NCI-H524 (cell line): Measurements from ENCODE around the gene TGM5.
"Not testable (repeated sequence)": the region's sequence is repeated elsewhere in the genome, so short reads cannot be mapped to it uniquely, and the experiment has no call there.

Experiments
- DNase-seq, 2 experiments: peaks; one replicate each; lab custom pipeline; 2025; lab: John Stamatoyannopoulos, UW

TGM5 gene

DNA sequence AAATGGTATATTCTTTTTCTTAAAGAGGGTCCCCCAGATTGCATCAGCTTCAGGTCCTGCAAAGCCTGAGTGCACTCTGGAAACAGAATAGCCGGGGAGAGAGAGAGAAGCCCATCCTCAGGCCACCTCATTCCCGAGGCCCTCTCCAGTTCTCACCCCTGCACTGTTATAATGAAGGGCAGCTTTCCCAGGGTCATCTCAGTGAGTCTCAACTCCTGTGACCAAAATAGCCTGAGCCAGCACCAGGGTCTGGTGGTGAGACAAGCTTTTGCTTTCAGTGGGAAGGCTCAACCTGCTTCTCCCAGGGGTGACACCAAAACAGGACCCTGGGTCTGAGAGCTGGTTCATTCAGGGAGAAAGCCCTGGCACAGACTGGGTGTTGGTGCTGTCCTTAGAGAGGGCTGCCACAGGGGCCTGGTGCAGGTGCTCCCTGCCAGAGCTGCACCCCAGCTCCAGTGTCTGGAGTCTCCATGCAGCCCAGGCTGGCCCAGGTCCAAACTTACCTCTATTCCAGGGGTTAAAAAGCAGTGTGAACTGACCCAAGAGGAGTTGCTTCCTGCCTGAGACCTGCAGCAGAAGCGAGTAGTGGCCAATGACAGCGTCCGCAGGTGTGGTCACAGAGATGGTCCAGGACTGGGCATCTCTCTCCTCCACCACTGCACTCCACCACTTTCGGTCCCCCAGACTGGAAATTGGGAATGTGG, 52.0 kb downstream of the TGM5 start:
- no peak for DNase-seq

DNA sequence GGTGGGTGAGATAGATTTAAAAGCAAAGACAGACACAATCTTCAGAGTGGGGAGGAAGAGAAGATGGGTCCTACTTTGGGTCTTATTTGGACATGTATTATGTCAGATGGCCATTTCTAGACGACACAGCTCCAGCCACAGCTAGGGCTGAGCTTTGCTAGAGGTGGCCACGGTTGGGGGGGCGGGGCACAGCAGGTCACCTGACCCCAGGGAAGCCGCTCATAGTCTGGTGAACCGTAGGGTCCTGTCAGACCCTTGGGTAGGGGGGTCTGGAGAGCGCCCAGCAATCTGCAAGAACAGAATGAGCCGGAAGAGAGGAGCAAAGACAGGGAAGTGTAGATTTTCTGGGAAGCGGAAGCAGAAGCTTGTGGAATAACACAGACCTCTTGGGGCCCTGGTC, 52.6 kb downstream of the TGM5 start:
- DNase-seq, result no peak

DNA sequence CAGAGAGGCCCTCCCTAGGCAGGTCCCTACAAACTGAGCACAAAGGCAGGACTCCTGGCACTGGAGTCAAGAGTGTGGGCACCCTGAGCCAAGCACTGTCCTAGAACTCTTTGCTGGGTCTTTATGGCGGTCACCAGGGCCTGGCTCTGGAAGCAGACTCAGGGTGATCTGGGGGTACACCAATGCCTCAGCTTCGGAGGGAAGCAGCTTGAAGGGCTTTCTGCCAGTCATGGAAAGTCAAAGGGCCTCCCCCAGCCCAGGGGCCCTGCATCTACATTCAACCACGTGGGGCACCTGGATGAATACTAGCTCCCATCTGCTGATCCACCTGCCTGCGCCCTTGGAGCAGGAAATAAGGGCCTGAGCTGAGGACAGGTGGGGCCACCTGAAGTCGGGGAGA, 53.3 kb downstream of the TGM5 start:
- no peak for DNase-seq

DNA sequence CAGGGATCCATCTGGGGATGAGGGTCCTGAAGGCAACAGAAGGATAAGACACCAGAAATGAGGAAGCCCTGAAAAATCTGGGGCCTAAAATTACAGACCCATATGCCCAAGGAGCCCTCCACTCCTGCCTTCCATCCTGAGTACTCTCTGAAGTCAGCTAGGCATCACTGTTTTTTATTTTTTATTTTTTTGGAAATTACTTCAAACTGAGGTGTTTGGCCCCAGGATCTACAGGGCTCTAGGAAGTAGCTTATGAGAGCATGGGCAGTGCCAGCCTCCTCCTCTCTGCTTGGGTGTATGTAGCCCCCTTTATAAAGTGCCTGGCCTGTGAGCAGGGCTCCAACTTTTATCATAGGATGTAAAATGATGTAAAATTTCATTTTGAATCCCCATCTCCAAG, 53.8 kb downstream of the TGM5 start:
- DNase-seq, result no peak

DNA sequence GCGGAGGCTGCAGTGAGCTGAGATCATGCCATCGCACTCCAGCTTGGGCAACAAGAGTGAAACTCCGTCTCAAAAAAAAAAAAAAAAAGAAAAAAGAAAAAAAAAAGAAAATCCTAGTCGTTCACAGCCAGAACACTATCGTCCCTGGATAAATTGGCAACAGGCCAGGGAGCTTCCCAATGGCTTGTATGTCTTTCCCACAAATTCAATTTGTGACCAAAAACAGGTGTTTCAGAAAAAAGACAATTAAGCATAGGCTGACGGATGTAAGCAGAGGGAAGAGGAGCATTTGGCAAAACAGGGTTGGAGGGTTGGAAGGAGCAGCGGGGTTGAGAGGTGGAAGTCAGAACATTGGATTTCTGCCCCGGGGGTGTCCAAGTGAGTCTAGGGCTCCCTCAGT, 54.4 kb downstream of the TGM5 start:
- DNase-seq, result no peak

DNA sequence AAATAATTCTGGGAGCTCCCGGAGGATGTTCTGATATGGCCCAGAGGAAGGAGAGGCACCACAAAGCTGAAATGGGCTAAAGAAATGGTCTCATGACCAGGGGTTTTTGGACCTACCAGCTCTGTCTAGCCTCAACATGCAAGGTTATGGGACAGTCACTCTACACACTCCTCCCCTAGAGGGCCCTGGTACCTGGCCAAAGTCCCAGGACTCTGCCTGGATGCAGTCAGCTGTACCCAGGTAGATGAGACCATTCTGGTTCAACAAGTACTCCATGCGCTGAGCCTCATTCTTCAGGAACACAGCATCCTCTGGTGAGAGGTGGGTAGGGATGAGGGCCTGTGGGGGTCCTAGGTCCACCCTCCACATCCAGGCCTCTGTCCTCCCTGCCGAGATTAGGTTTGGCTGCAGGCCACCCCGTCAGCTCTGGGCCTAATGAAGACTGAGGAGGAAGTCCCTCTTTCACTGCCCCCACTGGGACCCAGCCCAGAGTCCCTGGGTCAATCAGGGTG, 55.4 kb downstream of the TGM5 start:
- no peak for DNase-seq

DNA sequence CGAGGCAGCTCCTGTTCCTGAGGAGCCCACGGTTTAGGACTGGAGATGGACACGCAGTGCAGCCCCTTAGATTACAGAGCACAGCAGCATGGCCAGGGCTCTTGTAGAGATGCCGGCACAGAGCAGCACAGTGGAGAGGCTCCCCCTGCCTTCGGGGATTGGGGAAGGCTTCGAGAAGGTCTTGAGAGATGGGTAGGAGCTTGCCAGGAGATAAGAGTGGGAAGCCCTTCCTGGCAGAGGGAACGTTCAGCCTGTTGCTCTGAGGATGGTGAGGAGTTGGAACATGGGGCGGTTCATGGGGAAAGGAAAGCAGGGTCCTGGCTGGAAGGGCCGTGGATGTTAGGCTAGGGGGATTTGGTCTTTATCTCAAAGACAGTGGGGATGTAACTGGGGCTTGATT, 55.9 kb downstream of the TGM5 start:
- no peak for DNase-seq

DNA sequence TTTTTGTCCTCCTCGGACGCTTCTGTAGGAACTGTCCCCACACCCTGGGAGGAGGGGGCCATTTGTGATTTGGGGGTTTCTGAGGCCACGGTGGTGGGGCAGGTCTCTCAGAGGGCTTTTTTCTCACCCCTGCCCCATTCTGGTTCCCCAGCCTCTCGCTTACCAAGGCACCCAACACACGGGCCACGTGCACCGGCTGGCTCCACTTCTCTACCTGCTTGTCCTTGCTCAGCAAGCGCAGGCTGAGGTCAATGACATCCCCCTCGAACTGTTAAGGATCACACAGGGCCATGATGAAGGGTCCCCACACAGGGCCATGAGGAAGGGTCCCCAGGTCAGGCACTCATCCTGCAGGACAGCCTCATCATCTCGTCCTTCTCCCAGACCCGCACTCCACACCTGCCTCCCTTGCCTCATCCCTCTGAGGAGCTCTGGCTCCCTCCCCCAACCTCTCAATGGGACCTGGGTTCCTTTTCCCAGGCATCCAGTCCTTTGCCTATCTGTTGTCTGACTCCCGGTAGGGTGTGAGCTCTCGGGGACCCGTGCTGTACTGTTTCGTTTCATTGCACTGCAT, 56.5 kb downstream of the TGM5 start:
- no peak for DNase-seq

DNA sequence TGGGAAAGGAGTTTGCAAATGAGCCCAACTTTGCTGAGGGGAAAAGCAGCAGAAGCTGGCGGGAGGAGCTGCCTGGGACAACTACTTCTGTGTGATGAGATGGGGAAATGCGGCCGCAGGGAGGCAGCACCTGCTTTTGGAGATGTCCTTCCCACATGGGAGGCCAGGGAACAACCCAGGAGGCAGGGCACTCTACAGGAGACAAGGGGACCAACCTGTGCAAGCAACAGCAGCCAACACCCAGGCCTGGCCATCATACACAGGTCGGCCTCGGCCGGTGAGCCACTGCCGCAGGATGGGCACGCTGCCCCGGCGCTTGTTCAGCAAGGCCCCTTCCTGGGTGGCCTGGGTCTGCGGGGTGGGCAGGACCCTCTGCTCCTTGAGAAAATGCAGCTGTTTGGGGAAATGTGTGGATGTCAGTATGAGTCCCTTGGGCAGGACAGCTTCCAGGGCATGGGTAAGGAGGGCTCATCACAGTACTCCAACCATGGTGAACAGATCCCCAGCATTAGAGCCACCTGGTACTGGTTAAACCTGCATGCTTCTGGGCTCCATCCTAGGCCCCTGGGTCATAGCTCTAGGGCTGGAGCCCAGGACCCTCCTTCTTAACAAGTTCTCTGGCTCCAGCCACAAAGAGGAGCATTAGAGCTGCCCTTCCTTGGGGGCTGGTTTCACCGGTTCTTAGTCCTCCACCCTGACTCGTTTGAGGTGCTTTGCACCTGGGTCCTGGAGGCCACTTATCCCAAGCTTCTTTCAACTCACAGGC, 57.5 kb downstream of the TGM5 start:
- DNase-seq, result no peak

DNA sequence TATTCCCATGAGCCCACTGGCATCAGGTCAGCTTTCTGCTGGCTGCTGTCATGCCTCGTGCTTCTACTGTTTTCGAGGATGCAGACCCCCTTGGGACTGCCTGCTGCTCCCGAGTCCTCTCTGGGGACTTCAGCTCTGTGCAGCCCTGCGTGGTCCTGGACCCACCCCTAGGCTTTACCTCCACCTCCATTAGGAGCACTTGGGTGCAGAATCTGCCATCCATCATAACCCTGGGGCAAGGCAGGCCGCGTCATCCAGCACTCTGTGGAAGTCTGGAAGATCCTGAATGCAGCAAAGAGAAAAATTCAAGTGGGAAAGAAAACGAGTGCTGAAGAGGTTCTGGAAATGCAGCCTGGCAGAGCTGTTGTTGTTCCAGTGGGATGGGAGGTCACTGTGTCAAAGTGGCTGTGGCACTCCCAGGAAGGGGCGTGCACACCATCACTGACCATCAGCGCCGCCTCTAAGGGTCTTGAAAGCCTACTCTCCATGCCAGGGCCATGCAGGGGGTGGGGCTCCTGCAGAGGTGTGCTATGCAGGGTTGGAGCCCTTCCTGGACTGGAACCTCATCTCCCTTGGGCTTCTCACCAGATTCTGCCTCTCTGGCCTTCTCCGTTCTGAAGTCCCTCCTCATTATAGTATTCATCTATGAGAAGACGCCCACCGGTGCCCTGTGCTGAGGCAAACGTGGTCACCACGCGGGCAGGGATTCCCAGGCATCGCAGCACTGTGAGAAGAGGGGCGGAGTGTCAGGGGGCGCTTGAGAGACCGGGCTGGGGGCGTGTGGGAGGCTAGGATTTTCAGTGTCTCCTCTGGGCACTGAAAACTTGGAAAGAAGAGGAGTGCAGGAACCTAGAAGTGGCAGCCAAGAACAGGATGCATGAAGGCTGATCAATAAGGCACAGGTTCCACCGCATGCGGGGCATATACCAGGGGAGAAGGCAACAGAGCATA, 58.4 kb downstream of the TGM5 start:
- no peak for DNase-seq

DNA sequence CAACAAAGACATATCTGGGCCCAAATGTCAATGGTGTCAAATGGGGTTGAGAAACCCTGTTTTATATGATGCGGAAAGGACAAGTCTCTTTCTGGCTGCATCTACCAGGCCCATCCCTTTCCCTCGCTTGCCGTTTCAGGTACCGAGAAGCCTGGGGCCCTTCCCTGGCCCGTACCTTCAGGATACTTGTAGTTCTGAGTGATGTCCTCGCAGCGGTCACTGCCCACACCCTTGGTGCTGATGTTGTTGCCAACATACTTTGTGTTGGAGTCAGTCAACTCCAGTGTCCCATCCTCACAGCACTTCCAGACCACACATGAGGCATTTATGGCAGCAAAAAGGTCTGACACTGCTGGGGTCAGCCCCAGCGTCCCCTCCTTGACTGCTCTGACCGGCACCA, 59.7 kb downstream of the TGM5 start:
- no peak for DNase-seq

DNA sequence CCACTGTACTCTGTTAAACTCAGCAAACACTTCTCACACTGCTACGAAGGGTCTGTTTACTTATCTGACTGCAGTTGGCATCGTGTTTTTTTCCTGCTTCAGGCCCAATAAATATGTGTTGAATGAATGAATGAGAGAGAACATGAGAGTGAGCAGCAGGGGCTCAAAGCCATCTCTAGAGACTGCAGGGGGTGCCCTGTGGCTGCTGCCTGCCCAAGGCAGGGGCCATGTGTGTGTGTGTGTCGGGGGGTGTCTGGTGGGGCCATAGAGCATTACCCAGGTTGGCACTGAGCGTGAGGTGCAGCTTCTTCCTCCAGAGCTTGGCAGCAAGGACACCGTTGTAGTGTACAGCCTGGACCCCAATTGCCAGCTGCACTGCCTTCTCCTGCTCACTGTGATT, 60.7 kb downstream of the TGM5 start:
- no peak for DNase-seq

DNA sequence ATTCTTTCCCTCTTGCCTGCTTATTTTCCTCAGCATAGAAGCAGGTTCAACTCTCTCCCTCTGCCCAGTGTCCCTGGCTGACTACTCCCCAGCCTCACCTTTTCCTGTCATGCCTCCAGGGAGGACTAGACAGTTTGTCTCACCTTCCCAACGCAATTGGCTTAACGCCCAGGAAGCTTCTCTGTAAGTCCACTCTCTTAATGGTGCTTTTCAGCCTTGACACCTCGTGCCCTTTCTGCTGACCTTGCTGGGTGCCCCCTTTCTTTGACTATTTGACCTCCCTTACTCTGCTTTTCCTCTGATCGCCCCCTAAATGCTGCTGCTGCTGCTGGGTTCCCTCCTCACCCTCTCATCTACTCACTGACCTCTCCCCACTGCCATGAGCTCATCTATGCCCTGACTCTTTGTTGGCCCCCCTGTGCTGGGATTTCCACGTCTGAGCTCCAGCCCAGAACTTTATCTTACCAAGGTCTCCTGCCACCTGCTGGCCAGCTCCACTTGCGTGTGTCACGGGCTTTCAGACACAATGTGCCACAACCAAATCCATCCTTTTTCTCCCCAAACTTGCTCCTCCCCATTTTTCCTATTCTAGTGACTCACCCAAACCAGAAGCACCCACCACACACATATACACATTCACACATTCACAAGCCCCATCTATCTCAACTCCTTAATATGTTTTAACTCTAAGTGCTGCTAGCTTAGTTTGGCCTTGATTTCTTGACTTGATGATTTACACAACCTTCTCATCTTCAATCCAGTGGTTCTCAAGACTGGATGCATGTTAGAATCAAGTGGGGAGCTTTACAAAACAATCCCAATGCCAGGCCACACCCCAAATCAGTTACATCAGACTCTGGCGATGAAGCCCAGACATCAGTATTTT, 62.5 kb downstream of the TGM5 start:
- DNase-seq, result peak in 1 of 2 experiments; percentile 42

DNA sequence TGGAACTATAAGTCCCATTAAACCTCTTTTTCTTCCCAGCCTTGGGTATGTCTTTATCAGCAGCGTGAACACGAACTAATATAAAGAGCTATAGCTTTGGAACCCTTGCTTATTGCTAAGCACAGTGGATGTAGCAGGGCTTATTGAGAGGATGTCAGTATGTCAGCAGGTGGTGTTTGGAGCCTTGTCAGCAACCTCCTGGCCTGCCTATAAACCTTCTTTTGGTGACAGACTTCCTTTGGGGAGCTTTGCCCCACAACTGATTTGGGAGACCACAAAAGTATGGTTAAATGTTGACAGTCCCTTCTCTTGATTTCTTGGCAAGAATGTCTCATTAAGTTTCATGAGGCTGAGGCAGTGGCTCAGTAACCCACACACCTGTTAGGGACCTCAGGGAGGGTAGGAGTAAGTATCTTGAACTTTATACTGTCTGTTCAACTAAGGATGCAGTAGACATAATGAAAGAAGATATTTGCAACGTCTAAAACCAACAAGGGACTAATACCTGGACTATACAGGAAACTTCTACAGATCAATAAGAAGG, 66.7 kb downstream of the TGM5 start:
- DNase-seq, result no peak

DNA sequence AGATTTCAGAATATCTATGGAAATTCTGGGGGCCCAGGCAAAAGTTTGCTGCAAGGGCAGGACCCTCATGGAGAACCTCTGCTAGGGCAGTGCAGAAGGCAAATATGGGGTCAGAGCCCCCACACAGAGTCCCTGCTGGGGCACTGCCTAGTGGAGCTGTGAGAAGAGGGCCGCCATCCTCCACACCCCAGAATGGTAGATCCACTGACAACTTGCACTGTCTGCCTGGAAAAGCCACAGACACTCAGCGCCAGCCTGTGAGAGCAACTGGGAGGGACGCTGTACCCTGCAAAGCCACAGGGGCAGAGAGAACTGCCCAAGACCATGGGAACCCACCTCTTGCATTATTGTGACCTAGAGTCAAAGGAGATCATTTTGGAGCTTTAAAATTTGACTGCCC, 67.7 kb downstream of the TGM5 start:
- DNase-seq, result no peak

DNA sequence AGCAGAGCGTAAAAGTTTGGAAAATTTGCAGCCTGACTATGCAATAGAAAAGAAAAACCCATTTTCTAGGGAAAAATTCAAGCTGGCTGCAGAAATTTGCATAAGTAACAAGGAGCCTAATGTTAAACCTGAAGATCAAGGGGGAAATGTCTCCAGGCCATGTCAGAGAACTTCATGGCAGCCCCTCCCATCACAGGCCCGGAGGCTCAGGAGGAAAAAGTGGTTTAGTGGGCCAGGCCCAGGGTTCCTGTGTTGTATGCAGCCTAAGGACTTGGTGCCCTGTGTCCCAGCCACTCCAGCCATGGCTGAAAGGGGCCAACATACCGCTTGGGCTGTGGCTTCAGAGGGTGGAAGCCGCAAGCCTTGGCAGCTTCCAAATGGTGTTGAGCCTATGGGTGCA, 68.2 kb downstream of the TGM5 start:
- not testable (repeated sequence) for DNase-seq

DNA sequence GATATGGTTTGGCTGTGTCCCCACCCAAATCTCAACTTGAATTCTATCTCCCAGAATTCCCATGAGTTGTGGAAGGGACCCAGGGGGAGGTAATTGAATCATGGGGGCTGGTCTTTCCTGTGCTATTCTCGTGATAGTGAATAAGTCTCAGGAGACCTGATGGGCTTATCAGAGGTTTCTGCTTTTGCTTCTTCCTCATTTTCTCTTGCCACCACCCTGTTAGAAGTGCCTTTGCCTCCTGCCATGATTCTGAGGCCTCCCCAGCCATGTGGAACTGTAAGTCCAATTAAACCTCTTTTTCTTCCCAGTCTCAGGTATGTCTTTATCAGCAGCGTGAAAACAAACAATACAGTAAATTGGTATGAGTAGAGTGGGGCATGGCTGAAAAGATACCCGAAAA, 69.0 kb downstream of the TGM5 start:
- DNase-seq, result not testable (repeated sequence)

DNA sequence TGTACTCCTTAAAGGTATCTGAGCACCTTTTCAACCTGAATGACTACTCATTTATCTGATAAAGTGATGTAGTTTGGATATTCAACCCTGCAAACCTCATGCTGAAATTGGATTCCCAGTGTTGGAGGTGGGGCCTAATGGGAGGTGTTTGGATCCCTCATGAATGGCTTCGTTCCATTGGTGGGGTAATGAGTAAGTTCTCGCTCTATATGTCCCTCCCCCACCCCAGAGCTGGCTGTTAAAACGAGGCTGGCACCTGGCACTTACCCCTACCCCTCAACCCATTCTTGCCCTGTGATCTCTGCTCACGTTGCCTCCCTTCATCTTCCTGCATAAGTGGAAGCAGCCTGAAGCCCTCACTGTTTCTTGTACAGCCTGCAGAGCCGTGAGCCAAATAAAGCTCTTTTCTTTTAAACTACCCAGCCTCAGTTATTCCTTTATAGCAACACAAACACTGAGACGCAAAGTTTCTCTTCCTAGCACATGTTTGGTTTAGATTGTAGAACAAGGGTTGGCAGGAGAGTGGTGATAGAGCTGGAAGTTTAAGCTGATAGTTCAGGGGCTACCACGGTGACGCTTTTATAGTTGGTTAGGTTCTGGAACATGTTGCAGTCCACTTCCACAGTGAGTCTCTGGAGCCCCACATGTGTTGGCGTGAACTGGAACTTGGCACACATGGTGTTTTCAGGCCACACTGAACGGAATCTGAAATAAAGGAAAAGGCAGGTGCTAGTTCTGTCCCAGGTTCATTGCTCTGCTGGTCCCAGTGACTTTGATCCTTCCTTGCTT, 69.8 kb downstream of the TGM5 start:
- no peak for DNase-seq

DNA sequence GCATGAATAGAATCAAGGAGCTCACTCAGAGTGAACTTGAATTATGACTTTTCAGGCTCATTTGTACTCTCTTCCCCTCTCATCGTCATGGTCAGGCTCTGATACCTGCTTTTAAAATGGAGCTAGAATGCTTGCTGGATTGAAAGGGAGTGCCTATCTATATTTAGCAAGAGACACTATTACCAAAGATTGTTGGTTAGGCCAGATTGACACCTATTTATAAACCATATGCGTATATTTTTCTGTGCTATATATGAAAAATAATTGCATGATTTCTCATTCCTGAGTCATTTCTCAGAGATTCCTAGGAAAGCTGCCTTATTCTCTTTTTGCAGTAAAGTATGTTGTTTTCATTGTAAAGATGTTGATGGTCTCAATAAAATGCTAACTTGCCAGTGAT, 71.9 kb downstream of the TGM5 start:
- DNase-seq, result no peak

DNA sequence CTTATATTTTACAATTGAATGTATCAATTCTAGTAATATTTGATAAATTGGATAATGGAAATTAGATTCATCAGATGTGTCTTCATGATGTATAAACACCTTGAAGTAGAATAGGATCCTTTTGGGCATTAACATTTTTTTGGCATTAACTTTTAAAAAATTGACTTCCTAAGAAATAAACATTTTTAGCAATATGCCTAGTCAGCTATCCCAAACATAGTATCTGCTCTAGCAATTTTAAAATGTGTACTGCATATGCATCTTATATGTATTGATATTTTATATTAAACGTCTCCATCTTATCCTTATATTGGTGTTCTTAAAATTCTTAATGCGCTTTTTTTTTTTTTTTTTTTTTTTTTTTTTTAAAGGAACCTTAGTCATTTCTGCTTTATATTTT, 73.0 kb downstream of the TGM5 start:
- DNase-seq, result no peak
